ENCODE results near the gene ZNF10.

Gene ZNF10

DNA sequence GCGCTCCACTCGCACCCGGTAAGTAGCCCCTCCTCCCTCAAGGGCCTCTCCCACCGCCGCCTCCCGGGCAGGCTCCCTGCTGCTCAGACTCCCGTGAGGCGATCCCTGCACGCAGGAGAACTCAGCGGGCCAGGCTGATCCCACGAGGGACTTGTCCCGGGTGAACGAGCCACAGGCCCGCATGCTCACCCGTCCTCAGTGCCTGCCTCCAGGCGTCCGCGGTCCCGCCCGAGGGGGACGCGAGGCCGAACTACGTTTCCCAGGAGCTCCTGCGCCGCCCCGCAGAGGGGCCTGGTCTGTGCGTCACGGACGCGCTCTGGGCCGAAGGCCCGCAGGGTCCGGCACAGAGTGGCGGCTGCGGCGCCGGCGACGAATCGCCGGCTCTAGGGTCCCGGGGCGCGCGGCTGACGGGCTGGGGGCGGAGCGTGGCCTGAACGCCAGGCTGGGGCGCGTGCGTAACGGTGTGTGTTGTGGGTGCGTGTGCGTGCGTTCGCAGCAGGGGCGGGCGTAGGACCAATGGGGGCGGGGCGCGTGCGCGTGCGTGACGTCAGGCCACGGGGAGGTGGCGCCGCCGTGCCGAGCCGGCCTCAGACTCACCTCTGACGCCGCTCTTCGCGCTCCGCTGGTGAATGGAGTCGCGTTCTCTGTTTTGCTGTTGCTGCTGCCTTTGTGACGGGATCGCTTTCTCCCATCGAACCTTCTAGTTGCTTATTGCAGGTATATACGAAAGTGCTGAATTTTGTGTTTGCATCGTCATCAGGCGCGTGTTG, at the start of gene ZNF10, which contains the start of gene ZNF891:
ZNF10 (plus strand) TSS at position 590 of the 770 bp plus-strand sequence. CDS start 13,866 bp downstream, outside the sequence.
ZNF891 (minus strand) TSS at position 237 of the 770 bp plus-strand sequence. CDS start 8,356 bp downstream, outside the sequence.
- peak; percentile 98 for DNase-seq (ENCODE audit: low spot score)

DNA sequence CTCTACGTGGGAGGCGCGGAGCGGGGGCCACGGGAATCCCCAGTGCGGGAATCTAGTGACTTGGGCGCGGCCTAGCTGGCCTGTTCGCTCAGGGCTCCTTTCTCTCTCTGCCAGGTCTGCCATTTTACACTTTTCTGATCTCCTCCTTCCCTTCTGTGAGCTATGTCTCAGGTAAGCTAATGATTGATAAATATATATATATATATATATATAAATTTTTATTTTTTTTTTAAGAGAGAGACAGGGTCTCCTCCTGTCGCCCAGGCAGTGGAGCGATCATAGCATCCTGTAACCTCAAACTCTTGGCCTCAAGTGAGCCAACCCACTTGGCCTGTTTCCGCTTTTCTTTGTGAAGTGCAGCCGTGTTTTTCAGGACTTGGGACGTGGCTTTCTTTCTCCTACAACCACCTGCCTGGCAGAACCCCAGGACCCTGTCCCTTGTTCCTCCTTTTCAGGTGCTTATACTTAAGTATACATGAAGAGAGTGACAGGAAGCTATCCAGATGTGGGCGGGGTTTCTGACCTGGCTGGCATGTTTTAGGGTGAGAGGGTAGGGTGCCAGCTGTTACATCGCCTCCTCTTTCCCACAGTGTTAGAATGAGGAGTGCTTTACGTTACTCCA, 49.2 kb upstream of the ZNF10 start:
- no peak for DNase-seq (ENCODE audit: low spot score)

DNA sequence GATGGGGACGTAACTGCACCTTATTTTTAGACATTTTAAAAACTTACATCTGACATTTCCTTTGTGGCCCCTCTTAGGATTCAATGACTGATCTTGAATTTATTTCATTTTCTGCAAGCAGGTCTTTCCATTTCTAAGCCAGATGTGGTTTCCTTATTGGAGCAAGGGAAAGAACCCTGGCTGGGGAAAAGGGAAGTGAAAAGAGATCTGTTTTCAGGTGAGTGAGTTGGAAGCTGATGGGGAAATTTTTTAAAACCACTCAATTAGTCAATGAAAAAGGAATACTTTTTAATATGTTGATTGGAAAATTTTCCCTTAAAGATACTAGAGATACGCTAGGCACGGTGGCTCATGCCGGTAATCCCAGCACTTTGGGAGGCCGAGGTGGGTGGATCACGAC, 47.1 kb upstream of the ZNF10 start:
- no peak for DNase-seq (ENCODE audit: low spot score)

DNA sequence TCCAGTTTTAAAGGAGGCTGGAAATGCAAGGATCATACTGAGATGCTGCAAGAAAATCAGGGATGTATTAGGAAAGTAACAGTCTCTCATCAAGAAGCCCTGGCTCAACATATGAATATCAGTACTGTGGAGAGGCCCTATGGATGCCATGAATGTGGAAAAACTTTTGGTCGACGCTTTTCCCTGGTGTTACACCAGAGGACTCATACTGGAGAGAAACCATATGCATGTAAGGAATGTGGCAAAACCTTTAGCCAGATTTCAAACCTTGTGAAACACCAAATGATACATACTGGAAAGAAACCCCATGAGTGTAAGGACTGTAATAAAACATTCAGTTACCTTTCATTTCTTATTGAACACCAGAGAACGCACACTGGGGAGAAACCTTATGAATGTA, 24.8 kb upstream of the ZNF10 start:
- DNase-seq (ENCODE audit: low spot score): no peak

DNA sequence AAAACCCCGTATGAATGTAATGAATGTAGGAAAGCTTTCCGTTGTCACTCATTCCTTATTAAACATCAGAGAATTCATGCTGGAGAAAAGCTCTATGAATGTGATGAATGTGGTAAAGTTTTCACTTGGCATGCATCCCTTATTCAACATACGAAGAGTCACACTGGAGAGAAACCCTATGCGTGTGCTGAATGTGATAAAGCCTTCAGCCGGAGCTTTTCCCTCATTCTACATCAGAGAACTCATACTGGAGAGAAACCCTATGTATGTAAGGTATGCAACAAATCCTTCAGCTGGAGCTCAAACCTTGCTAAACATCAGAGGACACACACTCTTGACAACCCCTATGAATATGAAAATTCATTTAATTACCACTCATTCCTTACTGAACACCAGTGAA, 24.2 kb upstream of the ZNF10 start:
- DNase-seq (ENCODE audit: low spot score): no peak

DNA sequence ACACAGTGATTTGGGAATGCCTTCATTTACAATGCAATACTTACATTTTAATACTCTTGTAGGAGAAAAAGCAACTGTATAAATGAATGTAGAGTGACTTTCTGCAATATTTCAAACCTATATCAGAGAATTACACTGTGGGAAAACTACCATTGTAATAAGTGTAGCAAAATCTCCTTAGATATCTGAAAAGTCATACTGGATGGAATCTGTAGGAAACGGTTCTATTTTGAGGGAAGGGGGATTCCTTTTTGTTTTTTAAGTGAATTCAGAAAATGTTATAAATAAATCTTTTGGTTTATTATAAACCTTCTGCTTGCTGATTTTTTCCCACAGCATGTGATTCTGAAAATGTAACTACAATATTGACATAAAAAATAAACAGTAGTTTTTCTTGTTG, 23.3 kb upstream of the ZNF10 start:
- no peak for DNase-seq (ENCODE audit: low spot score)

DNA sequence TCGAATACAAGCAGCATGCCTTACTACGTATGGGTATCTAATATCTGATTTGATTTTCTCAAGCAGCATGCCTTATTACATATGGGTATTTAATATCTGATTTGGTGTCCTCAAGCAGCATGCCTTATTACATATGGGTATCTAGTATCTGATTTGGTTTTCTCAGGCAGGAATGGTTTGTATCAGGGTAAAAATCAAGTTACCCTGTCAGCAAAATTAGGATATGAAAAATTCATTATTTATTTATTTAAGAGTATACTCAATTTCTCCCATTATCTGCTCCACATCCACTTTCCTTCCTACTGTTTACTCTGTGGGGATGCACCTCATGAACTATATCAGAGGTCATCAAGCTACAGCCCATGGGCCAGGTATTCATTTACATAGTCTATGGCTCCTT, 22.3 kb upstream of the ZNF10 start:
- DNase-seq (ENCODE audit: low spot score): no peak

GRCh38 chr12:133120385-133121191, 9.8 kb upstream of the ZNF10 start:
- DNase-seq (ENCODE audit: low spot score): no peak

DNA sequence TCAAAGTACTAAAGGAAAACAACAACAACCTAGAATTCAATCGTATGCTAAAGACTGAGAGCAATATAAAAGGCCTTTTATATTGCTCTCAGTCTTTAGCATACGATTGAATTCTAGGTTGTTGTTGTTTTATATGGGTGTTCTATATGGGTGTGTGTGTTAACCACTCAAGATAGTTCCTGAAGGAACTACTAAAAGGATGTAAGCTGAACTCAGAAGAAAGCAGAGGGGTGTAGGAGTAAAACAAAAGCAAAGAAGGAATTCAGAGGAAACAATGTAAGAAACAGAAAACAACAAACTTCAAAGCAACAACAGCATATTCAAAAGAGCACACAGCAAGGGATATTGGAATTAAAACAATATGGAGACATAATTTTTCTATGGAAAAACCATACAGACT, 5.8 kb upstream of the ZNF10 start:
- no peak for DNase-seq (ENCODE audit: low spot score)

- no peak for DNase-seq (ENCODE audit: low spot score)
These were observed 924 bp upstream of the ZNF10 start for GRCh38 chr12:133129368-133130037.

DNA sequence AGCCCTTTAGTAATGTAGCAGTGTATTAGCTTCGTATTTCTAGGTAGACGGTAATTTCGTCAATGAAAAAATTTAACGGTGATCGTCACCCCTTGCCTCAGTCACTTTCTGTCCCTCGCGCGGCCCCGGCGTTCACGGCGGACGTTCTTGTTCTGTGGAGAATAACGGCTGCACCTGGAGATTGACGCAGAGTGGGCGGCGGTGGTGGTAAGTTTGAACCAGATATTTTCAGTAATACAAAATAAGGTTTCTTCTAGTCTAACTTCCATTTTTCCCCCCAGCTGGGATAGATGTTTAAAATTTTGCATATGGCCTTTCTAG, 341 bp downstream of the ZNF10 start:
- DNase-seq (ENCODE audit: low spot score): peak; percentile 32

DNA sequence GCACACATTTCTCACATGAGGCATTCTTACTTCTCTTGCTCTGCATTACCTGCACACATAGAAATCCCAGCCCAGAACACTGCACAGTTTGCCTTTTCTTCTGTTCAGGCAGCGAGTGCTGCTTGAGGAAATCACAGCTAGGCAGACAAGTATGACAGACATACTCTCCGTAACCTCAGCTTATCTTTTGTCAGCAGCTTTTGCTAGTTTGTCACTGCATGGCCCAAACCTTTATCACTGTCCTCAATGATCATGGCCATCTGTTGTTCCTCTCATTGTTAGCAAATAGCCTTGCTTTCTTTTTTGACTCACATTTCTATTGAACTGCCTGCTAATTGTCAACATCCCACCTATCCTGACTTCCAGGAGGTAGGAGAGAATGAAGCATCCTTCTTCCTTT, 5.3 kb downstream of the ZNF10 start:
- no peak for DNase-seq (ENCODE audit: low spot score)

DNA sequence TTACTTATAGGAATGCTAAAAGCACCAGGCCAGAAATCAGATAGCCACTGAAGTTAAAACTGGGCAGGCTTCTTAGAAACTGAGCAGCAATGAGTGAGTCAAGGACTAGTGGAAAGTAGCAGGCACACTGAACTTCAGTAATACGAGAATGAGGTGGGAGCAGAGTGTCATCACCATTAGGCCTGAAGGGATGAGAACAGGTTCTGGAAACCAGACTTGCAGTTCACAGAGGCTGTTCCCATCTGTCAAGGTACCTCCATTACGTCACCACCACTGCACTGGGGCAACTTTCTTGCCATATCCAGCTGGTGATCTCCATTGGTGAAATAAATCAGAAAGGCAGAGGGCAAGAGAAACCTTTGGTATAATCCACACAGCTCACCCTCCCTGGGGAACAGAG, 15.6 kb downstream of the ZNF10 start:
- DNase-seq (ENCODE audit: low spot score): no peak

- DNase-seq (ENCODE audit: low spot score): no peak
These were observed 25.8 kb downstream of the ZNF10 start for GRCh38 chr12:133156125-133156690.

- no peak for DNase-seq (ENCODE audit: low spot score)
These were observed 35.3 kb downstream of the ZNF10 start for GRCh38 chr12:133165776-133166175.

DNA sequence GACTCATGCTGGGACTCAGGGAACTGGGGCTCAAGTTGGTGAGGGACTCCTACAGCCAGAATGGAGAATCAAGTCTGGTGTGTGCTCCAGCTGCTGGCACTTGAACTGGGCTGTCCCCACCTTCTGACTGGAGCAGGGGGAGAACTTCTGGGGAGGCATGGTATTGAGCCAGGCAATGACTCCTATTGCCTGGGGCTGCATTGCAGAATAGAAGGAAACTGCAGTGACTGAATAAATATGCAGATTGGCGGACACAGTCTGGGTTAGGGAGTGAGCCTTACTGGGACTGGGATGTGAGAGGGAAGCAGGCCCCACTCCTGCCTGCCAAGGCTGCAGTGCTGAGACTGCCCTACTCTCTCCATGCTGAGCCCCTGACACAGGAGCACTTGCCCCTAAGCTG, 42.1 kb downstream of the ZNF10 start:
- no peak for DNase-seq (ENCODE audit: low spot score)

- no peak for DNase-seq (ENCODE audit: low spot score)
These were observed 44.5 kb downstream of the ZNF10 start for GRCh38 chr12:133174901-133175300.

- DNase-seq (ENCODE audit: low spot score): no peak
These were observed 50.2 kb downstream of the ZNF10 start for GRCh38 chr12:133180669-133181068.

- DNase-seq (ENCODE audit: low spot score): peak; percentile 97
These were observed 51.0 kb downstream of the ZNF10 start, which contains the start of gene ZNF268 for GRCh38 chr12:133181238-133181959. Gene ZNF268 (plus strand): TSS chr12:133181495. CDS start chr12:133181998, 503 bp downstream.

DNA sequence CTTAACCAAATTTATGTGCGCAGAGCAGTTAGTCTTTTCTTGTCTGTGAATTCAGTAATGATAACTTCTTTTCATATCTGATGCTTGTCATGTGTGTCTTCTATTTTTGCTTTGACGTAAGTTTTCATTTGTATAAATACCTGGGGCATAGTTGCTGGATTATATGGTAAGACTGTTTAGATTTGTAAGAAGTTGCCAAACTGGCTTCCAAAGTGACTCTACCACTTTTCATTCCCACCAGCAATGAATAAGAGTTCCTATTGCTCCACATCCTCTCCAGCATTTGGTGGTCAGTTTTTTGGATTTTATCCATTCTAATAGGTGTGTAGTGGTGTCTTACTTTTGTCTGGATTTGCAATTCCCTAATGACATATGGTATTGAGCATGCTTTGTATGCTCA, 59.7 kb downstream of the ZNF10 start:
- DNase-seq (ENCODE audit: low spot score): no peak

DNA sequence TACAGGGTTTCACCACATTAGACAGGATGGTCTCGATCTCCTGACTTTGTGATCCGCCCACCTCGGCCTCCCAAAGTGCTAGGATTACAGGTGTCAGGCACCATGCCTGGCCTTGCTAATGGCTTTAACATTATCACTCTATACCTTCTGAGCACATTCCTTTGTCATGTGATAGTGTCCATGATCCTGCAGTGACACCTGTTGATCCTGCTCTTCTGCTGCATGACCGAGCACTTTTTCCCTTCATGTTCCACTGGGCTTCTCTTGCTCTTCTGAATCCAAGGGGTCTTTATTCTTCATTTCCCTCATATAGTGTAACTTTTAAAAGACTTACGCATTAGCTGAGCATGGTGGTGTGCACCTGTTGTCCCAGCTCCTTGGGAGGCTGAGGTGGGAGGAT, 62.4 kb downstream of the ZNF10 start:
- no peak for DNase-seq (ENCODE audit: low spot score)

Data from D341Med (cell line).